ENCODE data around the gene TMUB1. TPM values are rescaled to one million over a fixed set of nuclear protein-coding genes. Genes with fewer than 3 reads are reported as not detected.

TMUB1 gene
- total RNA-seq, 2 experiments from 2014 or later = 56.0 to 59.6 TPM

DNA sequence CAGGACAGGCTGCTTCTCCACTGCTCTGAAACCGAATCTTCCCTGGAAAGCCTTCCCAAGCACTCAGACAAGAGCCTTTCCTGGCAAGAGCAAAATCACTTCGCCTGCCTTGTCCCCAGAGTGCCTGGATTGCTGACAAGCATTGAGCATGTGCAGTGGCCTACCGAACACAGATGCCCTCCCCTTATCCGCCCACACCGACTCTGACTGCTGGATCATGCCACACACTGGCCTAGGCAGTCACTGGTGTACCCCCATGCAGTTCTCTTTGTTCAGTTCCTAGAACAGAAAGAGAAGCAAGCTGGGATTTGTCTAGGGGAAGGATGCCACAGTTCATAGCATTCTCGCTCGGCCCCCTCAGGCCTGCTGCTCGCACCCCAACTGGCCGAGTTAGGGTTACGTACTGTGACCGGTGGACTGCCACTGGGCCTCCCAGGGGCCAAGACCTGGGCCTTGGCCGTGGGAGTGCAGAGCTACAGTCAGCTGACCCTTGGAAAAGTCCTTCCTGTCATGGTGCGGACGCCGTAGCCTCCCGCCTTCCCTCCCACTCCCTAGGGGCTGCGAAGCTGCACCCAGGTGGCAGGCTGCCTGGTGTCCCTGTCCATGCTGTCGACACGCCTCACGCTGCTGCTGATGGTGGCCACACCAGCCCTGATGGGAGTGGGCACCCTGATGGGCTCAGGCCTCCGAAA is 48.1 kb downstream of the TMUB1 start:
- Histone ChIP-seq H4K20me1 (ENCODE audit: insufficient read depth, low read length) (no peaks in the 10 kb centered on the region), H3K4me1 (ENCODE audit: insufficient read depth, low read length, poor library complexity, severe bottlenecking) (no peaks in the 10 kb centered on the region), H3K27ac (ENCODE audit: low read depth, low read length, poor library complexity, severe bottlenecking) (no peak overlapping the region), H3K4me2 (ENCODE audit: low read length) (no peak overlapping the region), H2AFZ (ENCODE audit: low read length) (no peak overlapping the region), H3K36me3 (ENCODE audit: insufficient read depth, low read length) (peaks cover 19% of the 10 kb centered on the region), H3K9me2 (ENCODE audit: insufficient read depth, low read length) (no peaks in the 10 kb centered on the region), H3K9me3 (ENCODE audit: low read length) (no peaks in the 10 kb centered on the region), H3K4me3 (ENCODE audit: low read depth, low read length, poor library complexity, severe bottlenecking) (no peak overlapping the region), H3K79me2 (ENCODE audit: insufficient read depth, low read depth, low read length) (no peaks in the 10 kb centered on the region)
- POLR2A ChIA-PET = no interaction called here
- intact Hi-C loops (cut with micrococcal nuclease; ENCODE audit: unreplicated experiment) = no loop called here
- no peak for DNase-seq (ENCODE audit: low spot score)
- CTCF ChIA-PET (ENCODE audit: unreplicated experiment) = no interaction called here
- BruUV-seq (replicated peaks) = no TSS peak
- TF ChIP-seq, protein P1, sequence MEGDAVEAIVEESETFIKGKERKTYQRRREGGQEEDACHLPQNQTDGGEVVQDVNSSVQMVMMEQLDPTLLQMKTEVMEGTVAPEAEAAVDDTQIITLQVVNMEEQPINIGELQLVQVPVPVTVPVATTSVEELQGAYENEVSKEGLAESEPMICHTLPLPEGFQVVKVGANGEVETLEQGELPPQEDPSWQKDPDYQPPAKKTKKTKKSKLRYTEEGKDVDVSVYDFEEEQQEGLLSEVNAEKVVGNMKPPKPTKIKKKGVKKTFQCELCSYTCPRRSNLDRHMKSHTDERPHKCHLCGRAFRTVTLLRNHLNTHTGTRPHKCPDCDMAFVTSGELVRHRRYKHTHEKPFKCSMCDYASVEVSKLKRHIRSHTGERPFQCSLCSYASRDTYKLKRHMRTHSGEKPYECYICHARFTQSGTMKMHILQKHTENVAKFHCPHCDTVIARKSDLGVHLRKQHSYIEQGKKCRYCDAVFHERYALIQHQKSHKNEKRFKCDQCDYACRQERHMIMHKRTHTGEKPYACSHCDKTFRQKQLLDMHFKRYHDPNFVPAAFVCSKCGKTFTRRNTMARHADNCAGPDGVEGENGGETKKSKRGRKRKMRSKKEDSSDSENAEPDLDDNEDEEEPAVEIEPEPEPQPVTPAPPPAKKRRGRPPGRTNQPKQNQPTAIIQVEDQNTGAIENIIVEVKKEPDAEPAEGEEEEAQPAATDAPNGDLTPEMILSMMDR (conservative IDR thresholded peaks at IDR 0.05; ENCODE audit: low read length) = no peak
- no peak for TF ChIP-seq EZH2phosphoT487 (IDR thresholded peaks at IDR 0.05; ENCODE audit: borderline replicate concordance, low read depth, low read length)

DNA sequence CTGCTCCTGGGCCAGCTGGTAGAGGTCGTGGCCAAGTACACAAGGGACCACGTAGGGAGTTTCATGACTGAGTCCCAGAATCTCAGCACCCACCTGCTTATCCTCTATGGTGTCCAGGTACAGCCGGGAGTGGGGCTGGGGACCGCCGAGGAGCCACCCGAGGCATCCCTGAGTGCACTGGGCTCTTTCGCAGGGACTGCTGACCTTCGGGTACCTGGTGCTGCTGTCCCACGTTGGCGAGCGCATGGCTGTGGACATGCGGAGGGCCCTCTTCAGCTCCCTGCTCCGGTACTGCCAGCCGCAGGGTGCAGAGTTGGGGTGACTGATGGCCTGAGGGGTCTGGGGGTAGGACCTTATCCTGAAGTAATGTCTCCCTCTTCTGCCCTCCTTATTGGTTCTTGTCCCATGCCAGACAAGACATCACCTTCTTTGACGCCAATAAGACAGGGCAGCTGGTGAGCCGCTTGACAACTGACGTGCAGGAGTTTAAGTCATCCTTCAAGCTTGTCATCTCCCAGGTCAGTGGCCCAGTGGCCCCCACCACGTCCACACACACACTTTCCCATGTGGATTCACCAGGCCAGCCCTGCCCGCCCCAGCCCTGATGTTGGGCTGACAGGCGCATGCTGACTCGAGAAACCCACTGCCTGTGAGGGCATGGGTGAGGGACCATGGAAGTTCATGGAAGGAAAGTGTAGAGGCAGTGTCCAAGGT is 48.8 kb downstream of the TMUB1 start:
- no peak for DNase-seq (ENCODE audit: low spot score)
- no peaks in the 10 kb centered on the region for H3K9me3 ChIP-seq (ENCODE audit: low read length)
- H3K4me2 ChIP-seq (ENCODE audit: low read length) = no peak overlapping the region
- peaks cover 19% of the 10 kb centered on the region for H3K36me3 ChIP-seq (ENCODE audit: insufficient read depth, low read length)
- peaks cover 5% of the 10 kb centered on the region for H3K4me1 ChIP-seq (ENCODE audit: insufficient read depth, low read length, poor library complexity, severe bottlenecking)
- no peaks in the 10 kb centered on the region for H4K20me1 ChIP-seq (ENCODE audit: insufficient read depth, low read length)
- H3K27ac ChIP-seq (ENCODE audit: low read depth, low read length, poor library complexity, severe bottlenecking) = no peak overlapping the region
- H2AFZ ChIP-seq (ENCODE audit: low read length) = no peak overlapping the region
- ChIA-PET POLR2A (no interaction called here), CTCF (ENCODE audit: unreplicated experiment) (no interaction called here)
- peaks cover 6% of the 10 kb centered on the region; the same call in 1 of the 2 replicates for H3K79me2 ChIP-seq (ENCODE audit: insufficient read depth, low read depth, low read length)
- intact Hi-C loops (cut with micrococcal nuclease; ENCODE audit: unreplicated experiment) = no loop called here
- no peaks in the 10 kb centered on the region for H3K9me2 ChIP-seq (ENCODE audit: insufficient read depth, low read length)
- TF ChIP-seq EZH2phosphoT487 (IDR thresholded peaks at IDR 0.05; ENCODE audit: borderline replicate concordance, low read depth, low read length) = no peak
- TF ChIP-seq, protein P1 (conservative IDR thresholded peaks at IDR 0.05; ENCODE audit: low read length) = no peak
- no TSS peak for BruUV-seq (replicated peaks)
- H3K4me3 ChIP-seq (ENCODE audit: low read depth, low read length, poor library complexity, severe bottlenecking) = no peak overlapping the region

DNA sequence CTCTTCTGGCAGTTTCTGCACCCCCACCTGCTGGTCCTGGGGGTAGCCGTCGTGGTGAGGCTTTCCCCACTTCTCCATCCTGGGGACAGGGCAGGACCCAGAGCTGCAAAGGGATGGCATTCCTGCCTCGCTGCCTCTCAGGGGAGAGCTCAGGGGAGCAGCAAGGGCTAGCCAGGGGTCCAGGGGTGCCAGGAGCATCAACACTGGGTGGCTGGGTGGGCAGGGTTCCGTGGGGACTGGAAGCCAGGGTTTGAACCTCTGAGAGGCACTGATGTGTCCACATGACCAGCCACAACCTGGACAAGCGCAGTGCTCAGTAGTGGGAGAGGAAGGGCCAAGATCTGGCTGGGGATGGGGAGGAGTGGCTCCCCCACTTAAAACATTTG is 49.4 kb downstream of the TMUB1 start:
- no peak for DNase-seq (ENCODE audit: low spot score)
- Histone ChIP-seq H3K4me1 (ENCODE audit: insufficient read depth, low read length, poor library complexity, severe bottlenecking) (peaks cover 11% of the 10 kb centered on the region), H3K9me3 (ENCODE audit: low read length) (no peaks in the 10 kb centered on the region), H3K27ac (ENCODE audit: low read depth, low read length, poor library complexity, severe bottlenecking) (no peak overlapping the region), H3K9me2 (ENCODE audit: insufficient read depth, low read length) (no peaks in the 10 kb centered on the region), H3K4me3 (ENCODE audit: low read depth, low read length, poor library complexity, severe bottlenecking) (no peak overlapping the region), H3K79me2 (ENCODE audit: insufficient read depth, low read depth, low read length) (peaks cover 11% of the 10 kb centered on the region; the same call in 1 of the 2 replicates), H4K20me1 (ENCODE audit: insufficient read depth, low read length) (0 out of 2 replicates have a peak, but pooled peaks cover 3% of the 10 kb centered on the region), H3K36me3 (ENCODE audit: insufficient read depth, low read length) (peaks cover 19% of the 10 kb centered on the region), H3K4me2 (ENCODE audit: low read length) (no peak overlapping the region), H2AFZ (ENCODE audit: low read length) (no peak overlapping the region)
- BruUV-seq (replicated peaks) = no TSS peak
- ChIA-PET CTCF (ENCODE audit: unreplicated experiment) (no interaction called here), POLR2A (no interaction called here)
- intact Hi-C loops (cut with micrococcal nuclease; ENCODE audit: unreplicated experiment) = no loop called here
- TF ChIP-seq EZH2phosphoT487 (IDR thresholded peaks at IDR 0.05; ENCODE audit: borderline replicate concordance, low read depth, low read length) = no peak
- TF ChIP-seq, protein P1 (conservative IDR thresholded peaks at IDR 0.05; ENCODE audit: low read length) = no peak

All from OCI-LY7 (cell line).